Breast epithelium (tissue), 3 donors: ENCODE results near the gene CLIP4.

Experiments used
- CTCF ChIP-seq, 3 donors: fragments of 450-650 bp; IDR thresholded peaks; one replicate each; pipeline ENCODE4 v1.5.1; 2016 to 2017; ENCODE audit warnings: antibody characterized with exemption in 3 of 3, mild to moderate bottlenecking in 3 of 3, moderate library complexity in 3 of 3
- POLR2A ChIP-seq: fragments of 450-650 bp; IDR thresholded peaks from one replicate; pipeline ENCODE4 v1.6.1; 2016; ENCODE audit warnings: antibody characterized with exemption, mild to moderate bottlenecking, moderate library complexity
- POLR2AphosphoS5 ChIP-seq, 3 donors: sonication (generic); formaldehyde crosslinking; IDR thresholded peaks; one replicate each; pipeline ENCODE4 v1.6.1; 2017; ENCODE audit warnings: antibody characterized with exemption in 3 of 3

GRCh38 chr2:29174937-29175336, 59.7 kb downstream of the CLIP4 start:
- TF ChIP-seq CTCF (IDR thresholded peaks at IDR 0.05) (no peak), POLR2A (no peak), POLR2AphosphoS5 (IDR thresholded peaks at IDR 0.05) (no peak)
